Smooth muscle cell (in vitro differentiated cells): ENCODE measurements around the gene CHMP4A. TPM values are rescaled to one million over a fixed set of nuclear protein-coding genes. Genes with fewer than 3 reads are reported as not detected.

Experiments
- DNase-seq: peaks from one replicate; lab custom pipeline; 2025; ENCODE audit not compliant: unreplicated experiment; lab: John Stamatoyannopoulos, UW
- H2AFZ ChIP-seq: fragments of 200-600 bp; sonication (generic); 2 replicates; pipeline ENCODE4 v1.6.0; 2016; ENCODE audit warnings: antibody characterized with exemption, low read depth, mild to moderate bottlenecking
- H3F3A ChIP-seq: fragments of 200-600 bp; sonication (generic); 2 replicates; pipeline ENCODE4 v1.6.0; 2017; ENCODE audit warnings: antibody characterized with exemption, low read depth
- H3K27ac ChIP-seq: fragments of 200-600 bp; sonication (generic); 2 replicates; pipeline ENCODE4 v1.5.1; 2016; ENCODE audit warnings: low read depth, mild to moderate bottlenecking
- H3K27me3 ChIP-seq: fragments of 200-600 bp; sonication (generic); 2 replicates; pipeline ENCODE4 v1.6.1; 2016; ENCODE audit warnings: low read depth, mild to moderate bottlenecking
- H3K36me3 ChIP-seq: fragments of 200-600 bp; sonication (generic); 2 replicates; pipeline ENCODE4 v1.5.1; 2016; ENCODE audit warnings: low read depth
- H3K4me1 ChIP-seq: fragments of 200-600 bp; sonication (generic); 2 replicates; pipeline ENCODE4 v1.5.1; 2016; ENCODE audit warnings: low read depth
- H3K4me2 ChIP-seq: fragments of 200-600 bp; sonication (generic); 2 replicates; pipeline ENCODE4 v1.6.0; 2016; ENCODE audit warnings: mild to moderate bottlenecking
- H3K4me3 ChIP-seq: fragments of 200-600 bp; sonication (generic); 2 replicates; pipeline ENCODE4 v1.5.1; 2016; ENCODE audit warnings: mild to moderate bottlenecking
- H3K79me2 ChIP-seq: fragments of 200-600 bp; sonication (generic); 2 replicates; pipeline ENCODE4 v1.6.0; 2016; ENCODE audit warnings: low read depth, mild to moderate bottlenecking
- H3K9ac ChIP-seq: fragments of 200-600 bp; sonication (generic); 2 replicates; pipeline ENCODE4 v1.6.0; 2016; ENCODE audit warnings: low read depth
- H3K9me3 ChIP-seq: fragments of 200-600 bp; sonication (generic); replicated peaks from 2 replicates; pipeline ENCODE4 v1.5.1; 2016; ENCODE audit warnings: low read depth
- H4K20me1 ChIP-seq: fragments of 200-600 bp; sonication (generic); 2 replicates; pipeline ENCODE4 v1.6.0; 2016; ENCODE audit warnings: low read depth
- WGBS: methylation state at CpG from one replicate; pipeline ENCODE4 v1.1.7; 2016; ENCODE audit warnings: low lambda C conversion rate; 5-methylcytosine and 5-hydroxymethylcytosine counted together
- polyA plus RNA-seq: library from polyadenylated mRNA; unstranded; fragments of >200 nt; fragmentation: Nextera tagmentation; extraction: Ambion mirVana; gene quantifications from 2 replicates; pipeline ENCODE4 v1.2.1, GENCODE V29; 2016
- total RNA-seq: library from RNA; depleted of rRNA; stranded (reverse); fragments of >200 nt; gene quantifications from 2 replicates; pipeline ENCODE4 v1.2.3, GENCODE V29; 2014
- TF ChIP-seq, protein P1 (sequence below): fragments of 200-600 bp; sonication (generic); IDR thresholded peaks from 2 replicates; pipeline ENCODE4 v1.5.1; 2017; ENCODE audit warnings: borderline replicate concordance, mild to moderate bottlenecking, antibody characterized with exemption; ENCODE audit not compliant: insufficient read depth, poor library complexity, severe bottlenecking

CHMP4A gene
- total and polyA plus RNA-seq, 2 experiments from 2014 or later = 29.7 to 46.8 TPM

DNA sequence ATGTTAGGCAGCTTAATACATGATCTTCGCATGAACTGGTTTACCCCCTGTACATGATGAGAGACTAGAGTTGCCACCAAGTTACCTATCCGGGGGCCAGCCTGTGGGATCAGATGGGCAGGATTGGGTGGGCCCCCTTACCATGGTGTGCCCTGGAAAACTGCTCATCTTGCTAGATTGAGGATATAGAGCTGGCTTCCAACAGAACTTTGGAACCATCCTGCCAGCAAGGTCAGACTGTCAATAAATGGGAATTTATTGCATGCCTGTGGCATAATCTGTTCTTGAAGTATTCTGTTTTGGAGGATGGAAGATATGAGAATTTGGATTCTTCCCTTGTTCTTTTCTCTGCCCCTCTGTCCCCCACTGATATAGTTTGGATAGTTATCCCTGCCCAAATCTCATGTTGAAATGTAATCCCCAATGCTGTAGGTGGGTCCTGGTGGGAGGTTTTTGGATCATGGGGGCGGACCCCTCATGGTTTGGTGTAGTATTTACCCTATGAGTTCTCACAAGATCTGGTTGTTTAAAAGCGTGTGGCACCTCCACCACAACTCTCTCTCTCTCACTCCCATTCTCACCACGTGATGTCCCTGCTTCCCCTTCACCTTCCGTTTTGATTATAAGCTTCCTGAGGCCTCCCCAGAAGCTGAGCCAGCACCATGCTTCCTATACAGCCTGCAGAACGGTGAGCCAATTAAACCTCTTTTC is 14.3 kb downstream of the CHMP4A start:
- Histone ChIP-seq H3K27me3 (no peaks in the 10 kb centered on the region), H3K9ac (no peak overlapping the region), H3K79me2 (peaks cover 25% of the 10 kb centered on the region), H3K4me2 (no peak overlapping the region), H3K36me3 (no peaks in the 10 kb centered on the region), H3K27ac (no peak overlapping the region), H3F3A (no peaks in the 10 kb centered on the region), H3K4me3 (no peak overlapping the region), H4K20me1 (no peaks in the 10 kb centered on the region), H3K4me1 (peaks cover 10% of the 10 kb centered on the region), H3K9me3 (no peaks in the 10 kb centered on the region), H2AFZ (no peak overlapping the region)
- 95% methylated on average over 7 of the region's 7 CpGs for WGBS
- DNase-seq = no peak
- TF ChIP-seq, protein P1, sequence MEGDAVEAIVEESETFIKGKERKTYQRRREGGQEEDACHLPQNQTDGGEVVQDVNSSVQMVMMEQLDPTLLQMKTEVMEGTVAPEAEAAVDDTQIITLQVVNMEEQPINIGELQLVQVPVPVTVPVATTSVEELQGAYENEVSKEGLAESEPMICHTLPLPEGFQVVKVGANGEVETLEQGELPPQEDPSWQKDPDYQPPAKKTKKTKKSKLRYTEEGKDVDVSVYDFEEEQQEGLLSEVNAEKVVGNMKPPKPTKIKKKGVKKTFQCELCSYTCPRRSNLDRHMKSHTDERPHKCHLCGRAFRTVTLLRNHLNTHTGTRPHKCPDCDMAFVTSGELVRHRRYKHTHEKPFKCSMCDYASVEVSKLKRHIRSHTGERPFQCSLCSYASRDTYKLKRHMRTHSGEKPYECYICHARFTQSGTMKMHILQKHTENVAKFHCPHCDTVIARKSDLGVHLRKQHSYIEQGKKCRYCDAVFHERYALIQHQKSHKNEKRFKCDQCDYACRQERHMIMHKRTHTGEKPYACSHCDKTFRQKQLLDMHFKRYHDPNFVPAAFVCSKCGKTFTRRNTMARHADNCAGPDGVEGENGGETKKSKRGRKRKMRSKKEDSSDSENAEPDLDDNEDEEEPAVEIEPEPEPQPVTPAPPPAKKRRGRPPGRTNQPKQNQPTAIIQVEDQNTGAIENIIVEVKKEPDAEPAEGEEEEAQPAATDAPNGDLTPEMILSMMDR = no peak

DNA sequence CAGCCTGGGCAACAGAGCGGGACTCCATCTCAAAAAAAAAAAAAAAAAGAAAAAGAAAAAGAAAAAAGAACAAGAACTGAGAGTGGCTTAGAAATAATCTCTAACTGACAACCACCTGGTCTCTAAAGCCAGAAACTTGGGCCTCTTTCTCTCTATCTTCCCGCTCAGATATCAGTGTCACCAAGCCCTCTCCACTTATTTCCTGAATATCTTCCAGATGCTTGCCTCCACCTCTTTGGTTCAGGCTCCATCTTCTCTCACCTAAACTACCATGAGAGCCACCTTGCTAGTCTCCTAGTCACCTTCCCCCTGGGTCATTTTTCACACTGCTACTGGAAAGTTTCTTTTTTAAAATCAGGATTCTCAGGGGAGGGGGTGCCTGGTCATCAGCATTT is 16.2 kb downstream of the CHMP4A start:
- H3F3A ChIP-seq = no peaks in the 10 kb centered on the region
- peaks cover 10% of the 10 kb centered on the region for H3K4me1 ChIP-seq
- H3K27ac ChIP-seq = peak overlapping the region; percentile 95
- H4K20me1 ChIP-seq = no peaks in the 10 kb centered on the region
- TF ChIP-seq, protein P1 = no peak
- H3K9me3 ChIP-seq = no peaks in the 10 kb centered on the region
- peak overlapping the region; percentile 86 for H3K4me3 ChIP-seq
- no peak for DNase-seq
- H3K4me2 ChIP-seq = peak overlapping the region; percentile 87
- H3K79me2 ChIP-seq = peaks cover 38% of the 10 kb centered on the region
- no peak overlapping the region for H2AFZ ChIP-seq
- no peak overlapping the region for H3K9ac ChIP-seq
- no peaks in the 10 kb centered on the region for H3K27me3 ChIP-seq
- H3K36me3 ChIP-seq = no peaks in the 10 kb centered on the region
- WGBS = 100% methylated on average over 2 of the region's 2 CpGs

DNA sequence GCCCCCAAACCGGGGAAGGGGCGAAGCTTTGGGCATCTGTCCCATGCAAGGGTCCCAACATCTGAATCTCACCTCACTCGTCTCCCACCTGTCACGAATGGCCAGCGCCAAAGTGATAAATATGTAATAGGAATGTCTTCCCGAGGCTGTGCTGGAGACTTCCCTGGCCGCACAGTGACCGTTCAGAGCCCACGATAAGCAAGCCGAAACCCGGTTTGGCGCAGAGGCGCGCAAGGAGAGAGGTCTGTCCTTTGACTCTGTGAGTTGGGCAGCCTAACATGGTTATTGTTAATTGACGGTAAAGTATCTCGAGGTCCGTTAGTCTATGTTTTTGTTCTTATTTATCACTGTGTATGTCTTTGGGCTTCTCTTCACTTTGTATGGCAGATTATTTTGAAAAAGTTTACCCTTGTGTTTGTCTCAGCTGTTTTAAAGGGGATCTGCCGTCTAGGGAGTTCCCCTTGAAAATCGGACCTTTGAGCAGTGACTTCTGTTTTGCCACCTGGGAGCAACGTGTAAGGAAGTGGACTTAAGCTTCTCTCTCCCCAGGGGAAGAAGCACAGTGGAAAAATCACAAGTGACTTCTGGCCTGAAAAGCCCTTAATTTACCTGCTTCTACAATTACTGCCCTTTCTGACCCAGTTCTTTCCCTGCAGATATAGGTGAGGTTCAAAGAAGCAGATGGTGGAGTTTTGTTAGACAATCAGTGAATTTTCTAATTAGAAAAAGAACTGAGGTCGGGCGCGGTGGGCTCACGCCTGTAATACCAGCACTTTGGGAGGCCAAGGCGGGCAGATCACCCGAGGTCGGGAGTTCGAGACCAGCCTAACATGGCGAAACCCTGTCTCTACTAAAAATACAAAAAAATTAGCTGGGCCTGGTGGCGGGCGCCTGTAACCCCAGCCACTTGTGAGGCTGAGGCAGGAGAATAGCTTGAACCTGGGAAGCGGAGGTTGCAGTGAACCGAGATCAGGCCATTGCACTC is 16.9 kb downstream of the CHMP4A start:
- Histone ChIP-seq H3K4me3 (peak overlapping the region; percentile 86), H3K79me2 (peaks cover 38% of the 10 kb centered on the region), H3K9ac (peak overlapping the region; percentile 99), H3F3A (no peaks in the 10 kb centered on the region), H3K4me1 (peaks cover 10% of the 10 kb centered on the region), H3K4me2 (peak overlapping the region; percentile 87), H3K9me3 (no peaks in the 10 kb centered on the region), H3K27ac (peak overlapping the region; percentile 95), H3K27me3 (no peaks in the 10 kb centered on the region), H3K36me3 (no peaks in the 10 kb centered on the region), H2AFZ (peak overlapping the region; percentile 73), H4K20me1 (no peaks in the 10 kb centered on the region)
- 38% methylated on average over 33 of the region's 33 CpGs for WGBS
- TF ChIP-seq, protein P1 = no peak
- DNase-seq = no peak
